ENCODE data around the gene LY6G6F.

DNA sequence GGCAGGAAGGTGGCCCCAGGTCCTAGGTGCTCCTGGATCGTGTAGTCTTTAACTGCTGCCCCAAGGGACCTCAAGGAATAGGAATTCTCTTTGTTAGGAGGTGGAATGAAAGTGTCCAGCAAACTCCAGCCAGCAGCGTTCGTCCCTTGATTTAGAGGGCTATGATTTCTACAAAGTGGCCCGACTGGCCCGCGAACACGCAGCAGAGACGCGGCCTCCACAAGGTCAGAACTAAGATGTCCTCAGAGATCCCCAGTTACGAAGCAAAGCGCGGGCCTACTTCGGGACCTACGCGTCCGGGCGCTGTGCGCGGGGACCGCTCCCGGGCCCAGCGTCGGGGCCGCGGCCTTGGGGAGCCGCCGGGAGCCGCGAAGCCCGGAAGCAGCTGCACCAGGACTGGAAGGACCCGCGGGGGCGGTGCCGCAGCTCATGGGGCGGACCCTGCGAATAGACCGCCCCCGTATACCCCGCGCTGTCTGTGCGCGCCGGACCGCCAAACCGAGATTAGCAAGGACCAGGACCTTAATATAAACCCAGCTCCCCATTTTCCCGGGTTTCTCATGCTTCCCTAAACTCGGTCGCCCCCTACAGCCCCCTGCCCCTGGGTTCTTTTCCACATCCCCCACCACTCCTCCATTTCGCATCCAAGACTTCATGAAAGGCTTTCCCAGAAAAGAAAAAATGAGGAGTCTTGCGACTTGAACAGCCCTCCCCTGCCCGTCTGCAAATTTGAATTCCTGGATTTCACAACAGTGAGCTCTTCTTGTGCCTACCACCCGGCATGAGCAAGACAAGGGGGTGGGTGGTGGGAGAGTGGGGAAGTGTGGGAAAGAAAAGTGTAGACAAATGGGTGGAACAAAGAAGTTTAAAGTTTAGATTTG lies 46.0 kb upstream of the LY6G6F start, which contains the start of gene C6orf47:
- no peak for TF ChIP-seq ZNF274 (IDR thresholded peaks at IDR 0.05; ENCODE audit: low read depth, low read length)
- no peak for TF ChIP-seq YY1 (IDR thresholded peaks at IDR 0.05; ENCODE audit: insufficient read depth, insufficient read length)
